MM.1S (cell line): Measurements from ENCODE around the gene DLD.
A peak's percentile ranks its signal among the peaks of the same experiment; 100 is the strongest.
"Not testable (repeated sequence)": the region's sequence is repeated elsewhere in the genome, so short reads cannot be mapped to it uniquely, and the experiment has no call there.

Experiments
- DNase-seq: peaks from one replicate; pipeline ENCODE4 v3.0.0-alpha.2; 2015
- H2AFZ ChIP-seq: fragments of 300-600 bp; sonication (generic); 2 replicates; pipeline ENCODE4 v1.6.0; 2016; ENCODE audit warnings: antibody characterized with exemption, low read length
- H3F3A ChIP-seq: fragments of 300-600 bp; sonication (generic); 2 replicates; pipeline ENCODE4 v1.6.1; 2016; ENCODE audit warnings: mild to moderate bottlenecking, antibody characterized with exemption, low read length, moderate library complexity, mixed read lengths; ENCODE audit not compliant: insufficient read depth
- H3K27ac ChIP-seq: fragments of 300-600 bp; sonication (generic); 2 replicates; pipeline ENCODE4 v1.5.1; 2016; ENCODE audit warnings: mild to moderate bottlenecking, low read length
- H3K27me3 ChIP-seq: fragments of 300-600 bp; sonication (generic); replicated peaks from 2 replicates; pipeline ENCODE4 v1.6.0; 2016; ENCODE audit warnings: low read length; ENCODE audit not compliant: insufficient read depth
- H3K36me3 ChIP-seq: fragments of 300-600 bp; sonication (generic); replicated peaks from 2 replicates; pipeline ENCODE4 v1.6.1; 2016; ENCODE audit warnings: mild to moderate bottlenecking, low read length, mixed read lengths; ENCODE audit not compliant: insufficient read depth
- H3K4me1 ChIP-seq: fragments of 300-600 bp; sonication (generic); 2 replicates; pipeline ENCODE4 v1.6.1; 2016; ENCODE audit warnings: low read length, mixed read lengths
- H3K4me2 ChIP-seq: fragments of 300-600 bp; sonication (generic); 2 replicates; pipeline ENCODE4 v1.6.0; 2016; ENCODE audit warnings: low read depth, low read length
- H3K4me3 ChIP-seq: fragments of 300-600 bp; sonication (generic); 2 replicates; pipeline ENCODE4 v1.5.1; 2016; ENCODE audit warnings: low read length, mixed read lengths
- H3K79me2 ChIP-seq: fragments of 300-600 bp; sonication (generic); 2 replicates; pipeline ENCODE4 v1.6.1; 2016; ENCODE audit warnings: mixed run types, low read length, mixed read lengths
- H3K9ac ChIP-seq: fragments of 300-600 bp; sonication (generic); 2 replicates; pipeline ENCODE4 v1.6.1; 2016; ENCODE audit warnings: low read length, mixed read lengths
- H3K9me2 ChIP-seq: fragments of 300-600 bp; sonication (generic); replicated peaks from 2 replicates; pipeline ENCODE4 v1.6.1; 2016; ENCODE audit warnings: mild to moderate bottlenecking, low read length, mixed read lengths; ENCODE audit not compliant: insufficient read depth
- H3K9me3 ChIP-seq: fragments of 300-600 bp; sonication (generic); replicated peaks from 2 replicates; pipeline ENCODE4 v1.6.1; 2016; ENCODE audit warnings: mild to moderate bottlenecking, low read length, mixed read lengths; ENCODE audit not compliant: insufficient read depth
- H4K20me1 ChIP-seq: fragments of 300-600 bp; sonication (generic); 2 replicates; pipeline ENCODE4 v1.6.1; 2016; ENCODE audit warnings: mild to moderate bottlenecking, low read length, moderate library complexity, mixed read lengths; ENCODE audit not compliant: insufficient read depth
- CTCF ChIP-seq: fragments of 300-600 bp; sonication (generic); IDR thresholded peaks from 2 replicates; pipeline ENCODE4 v1.5.1; 2016; ENCODE audit warnings: antibody characterized with exemption, low read length, mixed read lengths
- EZH2 ChIP-seq: fragments of 300-600 bp; sonication (generic); optimal IDR thresholded peaks from 2 replicates; pipeline ENCODE3; 2017; ENCODE audit warnings: low read depth, mild to moderate bottlenecking, antibody characterized with exemption, low read length, mixed read lengths
- EZH2phosphoT487 ChIP-seq: fragments of 300-600 bp; sonication (generic); IDR thresholded peaks from 2 replicates; pipeline ENCODE4 v1.6.1; 2018; ENCODE audit warnings: antibody characterized with exemption, low read length

Gene DLD

DNA sequence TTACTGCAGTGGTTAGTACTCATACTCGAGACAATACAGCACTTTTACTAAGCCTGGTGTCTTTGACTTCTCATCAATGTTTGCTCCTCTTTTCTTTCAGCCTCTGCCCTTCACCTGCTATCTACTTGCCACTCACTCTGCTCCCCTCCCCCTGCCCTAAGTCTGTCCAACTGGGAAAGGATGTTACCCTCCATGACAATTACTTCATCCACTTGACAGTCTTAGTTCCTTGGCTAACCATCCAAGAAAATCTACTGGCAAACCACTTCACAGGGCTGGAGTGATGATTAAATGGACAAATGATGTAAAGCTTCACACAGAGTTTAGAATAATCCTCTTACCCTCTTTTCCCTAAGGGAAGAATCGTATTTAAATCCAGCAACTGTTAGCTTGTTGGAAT is 8.2 kb upstream of the DLD start:
- H3K9me2 ChIP-seq = no peaks in the 10 kb centered on the region
- H3K9ac ChIP-seq = no peak overlapping the region
- no peaks in the 10 kb centered on the region for H3F3A ChIP-seq
- H2AFZ ChIP-seq = no peak overlapping the region
- no peak overlapping the region for H3K4me3 ChIP-seq
- H3K4me1 ChIP-seq = no peaks in the 10 kb centered on the region
- no peak for DNase-seq
- H3K27me3 ChIP-seq = no peaks in the 10 kb centered on the region
- H4K20me1 ChIP-seq = no peaks in the 10 kb centered on the region
- TF ChIP-seq CTCF = no peak
- TF ChIP-seq EZH2 = no peak
- TF ChIP-seq EZH2phosphoT487 = no peak
- no peaks in the 10 kb centered on the region for H3K36me3 ChIP-seq
- no peak overlapping the region for H3K27ac ChIP-seq
- no peak overlapping the region for H3K4me2 ChIP-seq
- no peaks in the 10 kb centered on the region for H3K79me2 ChIP-seq
- H3K9me3 ChIP-seq = no peaks in the 10 kb centered on the region

- Histone ChIP-seq H3K9me2 (no peaks in the 10 kb centered on the region), H3F3A (no peaks in the 10 kb centered on the region), H3K27ac (no peak overlapping the region), H3K79me2 (no peaks in the 10 kb centered on the region), H3K27me3 (no peaks in the 10 kb centered on the region), H3K9ac (no peak overlapping the region), H3K36me3 (no peaks in the 10 kb centered on the region), H3K4me1 (no peaks in the 10 kb centered on the region), H3K4me3 (no peak overlapping the region), H3K9me3 (no peaks in the 10 kb centered on the region), H2AFZ (no peak overlapping the region), H3K4me2 (no peak overlapping the region), H4K20me1 (no peaks in the 10 kb centered on the region)
- no peak for TF ChIP-seq EZH2phosphoT487
- TF ChIP-seq EZH2 = no peak
- no peak for TF ChIP-seq CTCF
- no peak for DNase-seq
Observed at GRCh38 chr7:107884066-107884818, 6.7 kb upstream of the DLD start.

- not testable (repeated sequence) for H3K9ac ChIP-seq, H3K9me2 ChIP-seq, H2AFZ ChIP-seq, H3K4me2 ChIP-seq, H3K27ac ChIP-seq, H3K36me3 ChIP-seq, H3K27me3 ChIP-seq, DNase-seq, H3K4me1 ChIP-seq, H3F3A ChIP-seq, H3K9me3 ChIP-seq, H4K20me1 ChIP-seq, H3K4me3 ChIP-seq
- peaks cover 14% of the 10 kb centered on the region for H3K79me2 ChIP-seq
Observed at GRCh38 chr7:107887827-107888226, 3.2 kb upstream of the DLD start.

- Histone ChIP-seq H4K20me1 (no peaks in the 10 kb centered on the region), H3K4me2 (peak overlapping the region; percentile 94), H3K9ac (no peak overlapping the region), H3K9me3 (no peaks in the 10 kb centered on the region), H3K4me1 (peaks cover 10% of the 10 kb centered on the region), H3K79me2 (peaks cover 35% of the 10 kb centered on the region), H2AFZ (peak overlapping the region; percentile 97), H3K27me3 (no peaks in the 10 kb centered on the region), H3K27ac (no peak overlapping the region), H3K36me3 (peaks cover 4% of the 10 kb centered on the region; the same call in 1 of the 2 replicates), H3K4me3 (peak overlapping the region; percentile 79), H3K9me2 (no peaks in the 10 kb centered on the region), H3F3A (peaks cover 9% of the 10 kb centered on the region)
- DNase-seq = no peak
- TF ChIP-seq EZH2 = no peak
- no peak for TF ChIP-seq CTCF
- no peak for TF ChIP-seq EZH2phosphoT487
Observed at GRCh38 chr7:107889992-107890391, 991 bp upstream of the DLD start.
